Measurements from ENCODE around the gene HYAL4. TPM values are rescaled to one million over a fixed set of nuclear protein-coding genes. Genes with fewer than 3 reads are reported as not detected.

Gene HYAL4, protein sequence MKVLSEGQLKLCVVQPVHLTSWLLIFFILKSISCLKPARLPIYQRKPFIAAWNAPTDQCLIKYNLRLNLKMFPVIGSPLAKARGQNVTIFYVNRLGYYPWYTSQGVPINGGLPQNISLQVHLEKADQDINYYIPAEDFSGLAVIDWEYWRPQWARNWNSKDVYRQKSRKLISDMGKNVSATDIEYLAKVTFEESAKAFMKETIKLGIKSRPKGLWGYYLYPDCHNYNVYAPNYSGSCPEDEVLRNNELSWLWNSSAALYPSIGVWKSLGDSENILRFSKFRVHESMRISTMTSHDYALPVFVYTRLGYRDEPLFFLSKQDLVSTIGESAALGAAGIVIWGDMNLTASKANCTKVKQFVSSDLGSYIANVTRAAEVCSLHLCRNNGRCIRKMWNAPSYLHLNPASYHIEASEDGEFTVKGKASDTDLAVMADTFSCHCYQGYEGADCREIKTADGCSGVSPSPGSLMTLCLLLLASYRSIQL
- not detected in 2 replicates for total RNA-seq

DNA sequence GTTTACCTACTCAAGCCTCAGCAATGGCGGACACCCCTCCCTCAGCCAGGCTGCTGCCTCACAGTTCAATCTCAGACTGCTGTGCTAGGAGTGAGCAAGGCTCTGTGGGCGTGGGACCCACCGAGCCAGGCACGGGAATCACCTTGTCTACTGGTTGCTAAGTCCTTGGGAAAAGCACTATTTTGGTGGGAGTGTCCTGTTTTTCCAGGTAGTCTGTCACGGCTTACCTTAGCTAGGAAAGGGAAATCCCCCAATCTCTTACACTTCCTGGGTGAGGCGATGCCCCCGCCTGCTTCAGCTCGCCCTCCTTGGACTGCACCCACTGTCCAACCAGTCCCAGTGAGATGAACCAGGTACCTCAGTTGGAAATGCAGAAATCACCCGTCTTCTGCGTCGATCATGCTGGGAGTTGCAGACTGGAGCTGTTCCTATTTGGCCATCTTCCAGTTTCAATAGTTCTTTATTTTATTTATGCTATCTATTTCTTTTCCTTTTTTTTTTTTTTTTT, at the start of gene HYAL4:
HYAL4 (plus strand) TSS at position 458 of the 508 bp plus-strand sequence. CDS start 23,105 bp downstream, outside the sequence.

DNA sequence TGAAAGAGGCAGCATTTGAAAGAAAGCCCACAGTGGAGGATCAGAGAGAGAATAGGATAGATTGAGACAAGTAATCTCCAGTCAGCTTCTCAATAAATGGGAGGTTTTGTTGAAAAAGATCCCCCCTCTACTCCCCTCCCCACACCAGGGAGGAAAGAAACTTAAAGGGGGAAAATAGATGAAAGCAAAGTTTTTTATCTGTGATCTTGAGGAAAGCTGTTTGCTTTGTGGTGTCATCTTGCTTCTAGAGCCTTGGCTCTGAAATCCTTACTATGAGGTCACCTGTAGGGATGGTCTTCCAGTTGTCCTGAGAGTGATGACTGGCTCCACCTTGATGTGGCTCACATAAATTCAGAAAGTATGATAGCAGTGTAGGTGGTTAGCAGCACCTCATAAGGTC, 80.0 kb downstream of the HYAL4 start, which contains the start of gene SPAM1:
SPAM1 (plus strand) TSS at position 301 of the 400 bp plus-strand sequence. CDS start 28,330 bp downstream, outside the sequence.

Other genes with a start within 250 kb of the HYAL4 start
- gene ASB15, start 243.3 kb upstream of the HYAL4 start, total RNA-seq, result 0.11 TPM in 1 of 2 replicates, not detected in the other
- not detected in 2 replicates for gene LMOD2, start 189.3 kb upstream of the HYAL4 start, total RNA-seq
- 16.5 and 20.8 TPM in 2 replicates for gene WASL, start 96.2 kb upstream of the HYAL4 start, total RNA-seq
- gene SPAM1, start 80.1 kb downstream of the HYAL4 start, total RNA-seq, result not detected in 2 replicates
- not detected in 2 replicates for gene TMEM229A, start 187.9 kb downstream of the HYAL4 start, total RNA-seq